HepG2 (cell line): ENCODE measurements around the gene TXNRD2. TPM values are rescaled to one million over a fixed set of nuclear protein-coding genes. Genes with fewer than 3 reads are reported as not detected.
A peak's percentile ranks its signal among the peaks of the same experiment; 100 is the strongest.

Experiments used
- BCL3 ChIP-seq: sonication (generic); formaldehyde crosslinking; IDR thresholded peaks from 2 replicates; pipeline ENCODE4 v1.5.1; 2020; ENCODE audit warnings: mild to moderate bottlenecking, missing genetic modification reagents, moderate library complexity
- BRCA1 ChIP-seq: sonication (generic); formaldehyde crosslinking; IDR thresholded peaks from 2 replicates; pipeline ENCODE4 v1.4.0; 2020; ENCODE audit warnings: missing genetic modification reagents
- CC2D1A ChIP-seq: sonication (generic); formaldehyde crosslinking; IDR thresholded peaks from 2 replicates; pipeline ENCODE4 v1.8.1; 2023; ENCODE audit warnings: mild to moderate bottlenecking, missing genetic modification reagents
- GATA4 ChIP-seq: sonication (generic); IDR thresholded peaks from 2 replicates; pipeline ENCODE4 v1.6.1; 2016; ENCODE audit warnings: antibody characterized with exemption, low read depth, borderline replicate concordance
- MAFK ChIP-seq, 2 experiments: IDR thresholded peaks in 1 of 2; conservative IDR thresholded peaks in 1 of 2; 2 replicates each; pipeline ENCODE4 v1.6.1; 2011; ENCODE audit warnings: improper control_type of control experiment in 2 of 2, low read length in 2 of 2
- NR2F2 ChIP-seq: IDR thresholded peaks from 2 replicates; pipeline ENCODE4 v1.6.1; 2012; ENCODE audit warnings: low read depth, inconsistent platforms, borderline replicate concordance
- PATZ1 ChIP-seq: sonication (generic); formaldehyde crosslinking; IDR thresholded peaks from 2 replicates; pipeline ENCODE4 v1.4.0; 2020; ENCODE audit warnings: missing genetic modification reagents
- RORA ChIP-seq: sonication (generic); formaldehyde crosslinking; IDR thresholded peaks from 2 replicates; pipeline ENCODE4 v1.5.0; 2020; ENCODE audit warnings: mild to moderate bottlenecking, missing genetic modification reagents, moderate library complexity
- TEF ChIP-seq: sonication (generic); formaldehyde crosslinking; IDR thresholded peaks from 2 replicates; pipeline ENCODE4 v1.5.0; 2020; ENCODE audit warnings: missing genetic modification reagents
- ZNF17 ChIP-seq: sonication (generic); formaldehyde crosslinking; IDR thresholded peaks from 2 replicates; pipeline ENCODE4 v1.5.0; 2020; ENCODE audit warnings: mild to moderate bottlenecking, missing genetic modification reagents
- ZNF292 ChIP-seq: sonication (generic); formaldehyde crosslinking; IDR thresholded peaks from 2 replicates; pipeline ENCODE4 v1.8.1; 2022; ENCODE audit warnings: mild to moderate bottlenecking, low read depth, missing genetic modification reagents, borderline replicate concordance
- polyA plus RNA-seq, 8 experiments: library from polyadenylated mRNA; depleted of rRNA in 3 of 8; stranded (reverse) in 7 of 8; unstranded in 1 of 8; fragments of >200 nt; fragmentation: Illumina TruSeq in 4 of 8; extraction: Trizol in 4 of 8; gene quantifications; 2 replicates each; pipeline versions ENCODE4 v1.2.1 to v1.2.3, GENCODE V29; 2011 to 2016; ENCODE audit warnings: low read depth in 4 of 8, missing spikeins in 1 of 8, mixed read lengths in 1 of 8; ENCODE audit not compliant: insufficient read depth in 1 of 8
- total RNA-seq, 5 experiments: library from RNA; depleted of rRNA; stranded (reverse); fragments of >200 nt; fragmentation: Illumina TruSeq; extraction: Trizol; gene quantifications; 2 replicates each; pipeline ENCODE4 v1.2.3, GENCODE V29; 2016; ENCODE audit warnings: low read depth in 1 of 5
- TF ChIP-seq, protein P1 (sequence below): sonication (generic); formaldehyde crosslinking; IDR thresholded peaks from 2 replicates; pipeline ENCODE4 v1.4.0; 2020; ENCODE audit warnings: missing genetic modification reagents

Gene TXNRD2
- total and polyA plus RNA-seq, 2 of the 13 experiments (the other 11 are each of a cell fraction or from before 2014, with no cell fraction given) = 17.5 to 18.6 TPM

DNA sequence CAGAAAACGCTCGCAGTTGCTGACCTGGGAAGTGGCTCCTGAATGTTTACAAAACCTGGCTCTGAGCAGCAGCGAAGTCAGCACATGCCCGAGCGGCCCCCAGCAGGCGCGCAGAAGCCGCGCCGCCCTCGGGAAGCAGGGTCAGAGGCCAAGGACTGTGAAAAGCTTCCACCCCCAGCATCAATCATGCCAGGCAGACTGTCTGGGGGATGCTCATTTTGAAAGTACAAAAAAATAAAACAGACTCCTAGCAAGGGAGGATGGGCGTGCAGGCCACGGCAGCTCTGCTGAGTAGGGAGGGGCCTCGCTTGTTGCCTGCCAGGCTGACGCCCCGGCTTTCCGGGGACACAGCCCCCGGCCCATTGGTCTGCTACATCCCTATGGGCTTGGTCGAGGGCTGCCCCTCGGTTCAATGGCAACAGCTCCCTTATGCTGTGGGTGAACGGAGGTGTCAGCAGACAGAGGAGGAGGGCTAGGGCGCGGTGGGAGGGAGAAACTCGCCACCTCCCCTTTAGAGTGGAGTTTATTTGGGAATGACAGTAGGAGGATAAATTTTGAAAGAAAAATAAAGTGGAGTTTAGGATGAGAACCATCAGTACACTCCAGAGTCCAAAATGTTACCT is 49.2 kb downstream of the TXNRD2 start (continued):
- TF ChIP-seq, protein P1, sequence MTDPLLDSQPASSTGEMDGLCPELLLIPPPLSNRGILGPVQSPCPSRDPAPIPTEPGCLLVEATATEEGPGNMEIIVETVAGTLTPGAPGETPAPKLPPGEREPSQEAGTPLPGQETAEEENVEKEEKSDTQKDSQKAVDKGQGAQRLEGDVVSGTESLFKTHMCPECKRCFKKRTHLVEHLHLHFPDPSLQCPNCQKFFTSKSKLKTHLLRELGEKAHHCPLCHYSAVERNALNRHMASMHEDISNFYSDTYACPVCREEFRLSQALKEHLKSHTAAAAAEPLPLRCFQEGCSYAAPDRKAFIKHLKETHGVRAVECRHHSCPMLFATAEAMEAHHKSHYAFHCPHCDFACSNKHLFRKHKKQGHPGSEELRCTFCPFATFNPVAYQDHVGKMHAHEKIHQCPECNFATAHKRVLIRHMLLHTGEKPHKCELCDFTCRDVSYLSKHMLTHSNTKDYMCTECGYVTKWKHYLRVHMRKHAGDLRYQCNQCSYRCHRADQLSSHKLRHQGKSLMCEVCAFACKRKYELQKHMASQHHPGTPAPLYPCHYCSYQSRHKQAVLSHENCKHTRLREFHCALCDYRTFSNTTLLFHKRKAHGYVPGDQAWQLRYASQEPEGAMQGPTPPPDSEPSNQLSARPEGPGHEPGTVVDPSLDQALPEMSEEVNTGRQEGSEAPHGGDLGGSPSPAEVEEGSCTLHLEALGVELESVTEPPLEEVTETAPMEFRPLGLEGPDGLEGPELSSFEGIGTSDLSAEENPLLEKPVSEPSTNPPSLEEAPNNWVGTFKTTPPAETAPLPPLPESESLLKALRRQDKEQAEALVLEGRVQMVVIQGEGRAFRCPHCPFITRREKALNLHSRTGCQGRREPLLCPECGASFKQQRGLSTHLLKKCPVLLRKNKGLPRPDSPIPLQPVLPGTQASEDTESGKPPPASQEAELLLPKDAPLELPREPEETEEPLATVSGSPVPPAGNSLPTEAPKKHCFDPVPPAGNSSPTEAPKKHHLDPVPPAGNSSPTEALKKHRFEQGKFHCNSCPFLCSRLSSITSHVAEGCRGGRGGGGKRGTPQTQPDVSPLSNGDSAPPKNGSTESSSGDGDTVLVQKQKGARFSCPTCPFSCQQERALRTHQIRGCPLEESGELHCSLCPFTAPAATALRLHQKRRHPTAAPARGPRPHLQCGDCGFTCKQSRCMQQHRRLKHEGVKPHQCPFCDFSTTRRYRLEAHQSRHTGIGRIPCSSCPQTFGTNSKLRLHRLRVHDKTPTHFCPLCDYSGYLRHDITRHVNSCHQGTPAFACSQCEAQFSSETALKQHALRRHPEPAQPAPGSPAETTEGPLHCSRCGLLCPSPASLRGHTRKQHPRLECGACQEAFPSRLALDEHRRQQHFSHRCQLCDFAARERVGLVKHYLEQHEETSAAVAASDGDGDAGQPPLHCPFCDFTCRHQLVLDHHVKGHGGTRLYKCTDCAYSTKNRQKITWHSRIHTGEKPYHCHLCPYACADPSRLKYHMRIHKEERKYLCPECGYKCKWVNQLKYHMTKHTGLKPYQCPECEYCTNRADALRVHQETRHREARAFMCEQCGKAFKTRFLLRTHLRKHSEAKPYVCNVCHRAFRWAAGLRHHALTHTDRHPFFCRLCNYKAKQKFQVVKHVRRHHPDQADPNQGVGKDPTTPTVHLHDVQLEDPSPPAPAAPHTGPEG (CRISPR knock-in tag) = peak; percentile 89; the same call in 1 of the 2 replicates
- TF ChIP-seq CC2D1A (0 out of 2 replicates have a peak, but pooled peaks have one; percentile 61), NR2F2 (peak; percentile 85), PATZ1 (CRISPR knock-in tag) (peak; percentile 96), ZNF17 (peak; percentile 84; the same call in 1 of the 2 replicates), TEF (CRISPR knock-in tag) (peak; percentile 89), ZNF292 (CRISPR knock-in tag) (peak; percentile 85; the same call in 1 of the 2 replicates), GATA4 (no peak), MAFK (conservative IDR thresholded peaks at IDR 0.05 in 1 of 2, IDR thresholded peaks at IDR 0.05 in 1 of 2; ENCODE audit: low read length in 2 of 2) (no peak), BRCA1 (CRISPR knock-in tag) (peak; percentile 99), RORA (CRISPR knock-in tag) (peak; percentile 61; the same call in 1 of the 2 replicates), BCL3 (CRISPR knock-in tag) (peak; percentile 98)
